DMS53 (cell line): ENCODE results near the gene SLC4A8.

Experiments used
- DNase-seq: peaks from one replicate; lab custom pipeline; 2025; lab: John Stamatoyannopoulos, UW

SLC4A8 gene

DNA sequence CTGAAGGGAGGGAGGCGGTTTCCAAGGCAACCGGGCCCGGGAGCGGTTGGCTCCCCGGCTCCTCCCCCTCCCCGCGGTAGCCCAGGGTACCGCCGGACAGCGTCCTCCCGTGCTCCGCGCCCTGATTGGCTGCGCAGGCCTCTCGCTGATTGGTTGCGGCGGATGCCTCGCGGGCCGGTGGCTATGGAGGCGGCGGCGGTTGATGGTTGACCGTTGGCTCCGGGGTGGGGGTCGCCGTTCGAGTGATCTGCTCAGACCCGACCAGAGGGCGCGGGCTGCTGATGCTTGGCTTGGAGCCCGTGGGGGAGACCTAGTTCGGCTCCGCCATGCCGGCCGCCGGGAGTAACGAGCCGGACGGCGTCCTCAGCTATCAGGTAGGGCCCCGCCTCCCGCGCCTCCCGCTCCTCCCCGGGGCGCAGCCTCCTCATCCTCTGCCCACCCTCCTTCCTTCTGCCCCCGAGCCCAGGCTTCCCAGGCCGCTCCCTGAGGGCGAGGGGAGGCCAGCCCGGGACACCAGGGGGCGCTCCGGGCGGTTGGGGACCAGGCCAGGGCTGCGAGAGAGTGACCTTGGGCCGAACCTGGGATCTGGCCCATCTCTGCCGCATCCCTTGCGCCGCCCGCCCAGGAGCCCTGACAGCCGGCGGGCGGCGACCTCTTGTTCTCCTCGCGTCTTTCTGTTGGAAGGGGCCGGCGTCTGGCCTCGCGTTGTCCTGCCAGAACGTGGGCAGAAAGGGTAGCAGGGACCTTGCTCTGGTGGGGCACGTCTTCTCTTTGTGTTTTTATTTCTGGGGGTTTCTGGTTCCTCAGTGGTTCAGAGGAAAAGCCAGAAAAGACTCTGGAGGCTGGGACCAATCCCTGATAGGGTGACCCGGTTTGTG, at the start of gene SLC4A8:
TSS of gene SLC4A8 (plus strand) at position 170 of the 878 bp plus-strand sequence. CDS start at position 327, 157 bp downstream.
- DNase-seq: peak; percentile 98

DNA sequence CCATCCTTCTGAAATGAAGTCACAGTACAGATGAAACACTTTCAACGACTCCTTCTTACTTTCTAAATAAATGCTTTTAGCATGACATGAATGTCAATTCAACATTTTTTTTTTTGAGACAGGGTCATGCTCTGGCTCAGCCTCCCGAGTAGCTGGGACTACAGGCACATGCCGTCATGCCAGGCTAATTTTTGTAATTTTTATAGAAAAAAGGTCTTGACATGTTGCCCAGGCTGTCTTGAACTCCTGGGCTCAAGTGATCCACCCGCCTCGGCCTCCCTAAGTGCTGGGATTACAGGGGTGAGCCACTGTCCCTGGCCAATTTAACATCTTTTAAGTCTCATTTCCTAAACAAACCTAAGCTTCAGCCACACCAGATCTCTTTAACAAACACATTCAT, 49.8 kb upstream of the SLC4A8 start:
- no peak for DNase-seq

DNA sequence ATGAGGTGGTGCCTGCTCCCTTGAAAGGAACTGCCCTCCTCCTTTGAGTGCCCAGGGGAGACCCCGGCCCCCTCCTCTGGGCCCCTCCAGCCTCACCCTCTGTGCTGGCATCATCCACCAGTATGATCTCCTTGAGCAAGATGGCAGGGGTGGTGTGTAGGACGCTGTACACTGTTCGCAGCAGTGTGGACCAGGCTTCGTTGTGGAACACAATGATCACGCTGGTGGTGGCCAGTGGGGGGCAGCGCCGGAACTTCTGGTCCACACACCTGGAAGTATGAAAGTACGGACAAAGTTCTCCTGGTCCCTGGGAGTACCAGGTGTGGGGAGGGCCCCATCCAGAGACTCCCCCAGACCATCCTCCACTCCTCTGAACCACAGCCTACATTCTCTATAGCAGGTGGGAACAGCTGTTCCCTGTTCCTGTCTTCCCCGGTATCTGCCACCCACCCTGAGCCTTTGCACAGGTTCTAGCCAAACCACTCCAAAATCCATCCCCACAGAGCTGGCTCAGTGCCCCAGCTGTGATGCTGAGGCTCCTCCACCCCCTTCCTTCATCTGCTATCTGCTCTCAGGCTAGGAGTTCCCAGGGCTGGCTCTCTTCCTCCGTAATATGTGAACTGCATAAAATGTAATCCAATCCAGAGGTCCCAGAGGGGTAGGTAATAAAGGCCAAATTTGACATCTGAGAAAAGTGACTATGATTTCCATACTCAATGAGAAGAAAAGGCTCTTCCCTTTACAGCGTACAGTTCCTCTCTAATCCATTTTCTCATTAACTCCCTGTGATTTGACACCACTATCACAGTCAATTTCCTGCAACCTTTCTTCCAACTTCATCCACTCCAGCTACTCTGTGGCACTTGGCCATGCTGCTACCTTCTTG, 47.3 kb upstream of the SLC4A8 start:
- no peak for DNase-seq

DNA sequence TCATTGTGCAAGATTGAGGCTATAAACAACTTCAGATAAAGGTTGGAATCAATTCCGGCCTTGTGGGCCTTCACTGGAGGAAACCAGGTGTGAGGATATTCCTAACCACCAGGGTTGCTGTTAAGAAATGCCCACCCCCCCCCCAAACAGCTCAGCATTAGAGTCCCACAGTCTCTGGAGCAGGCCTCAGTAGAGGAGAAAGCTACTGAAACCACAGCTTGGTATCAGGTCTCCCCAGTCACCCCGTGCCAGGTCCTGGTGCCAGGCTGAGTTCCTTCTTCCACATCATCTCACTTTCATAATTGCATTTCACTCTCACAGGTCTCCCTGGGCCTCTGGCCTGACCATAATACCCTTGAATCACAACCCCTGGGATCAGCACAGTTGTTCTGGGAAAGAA, 45.9 kb upstream of the SLC4A8 start:
- DNase-seq: no peak

DNA sequence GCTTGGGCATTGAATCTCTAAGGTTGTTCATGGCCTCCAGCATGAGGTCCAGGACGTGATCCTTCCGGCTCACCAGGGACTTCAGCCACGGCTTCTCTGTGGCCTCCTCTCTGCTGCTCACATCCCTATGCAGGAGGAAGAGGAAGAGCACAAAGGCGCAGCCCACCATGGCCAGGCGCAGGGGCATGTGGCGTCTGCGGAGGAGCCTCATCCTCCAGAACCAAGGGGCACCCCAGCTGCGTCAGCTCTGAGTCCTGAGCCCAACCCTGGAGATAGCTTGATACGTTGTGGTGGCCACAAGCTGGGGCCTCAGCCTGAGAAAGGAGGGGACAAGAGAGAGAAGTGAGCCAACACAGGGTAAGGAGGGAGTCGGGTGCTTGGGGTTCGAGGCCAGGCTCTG, 45.1 kb upstream of the SLC4A8 start:
- DNase-seq: no peak

DNA sequence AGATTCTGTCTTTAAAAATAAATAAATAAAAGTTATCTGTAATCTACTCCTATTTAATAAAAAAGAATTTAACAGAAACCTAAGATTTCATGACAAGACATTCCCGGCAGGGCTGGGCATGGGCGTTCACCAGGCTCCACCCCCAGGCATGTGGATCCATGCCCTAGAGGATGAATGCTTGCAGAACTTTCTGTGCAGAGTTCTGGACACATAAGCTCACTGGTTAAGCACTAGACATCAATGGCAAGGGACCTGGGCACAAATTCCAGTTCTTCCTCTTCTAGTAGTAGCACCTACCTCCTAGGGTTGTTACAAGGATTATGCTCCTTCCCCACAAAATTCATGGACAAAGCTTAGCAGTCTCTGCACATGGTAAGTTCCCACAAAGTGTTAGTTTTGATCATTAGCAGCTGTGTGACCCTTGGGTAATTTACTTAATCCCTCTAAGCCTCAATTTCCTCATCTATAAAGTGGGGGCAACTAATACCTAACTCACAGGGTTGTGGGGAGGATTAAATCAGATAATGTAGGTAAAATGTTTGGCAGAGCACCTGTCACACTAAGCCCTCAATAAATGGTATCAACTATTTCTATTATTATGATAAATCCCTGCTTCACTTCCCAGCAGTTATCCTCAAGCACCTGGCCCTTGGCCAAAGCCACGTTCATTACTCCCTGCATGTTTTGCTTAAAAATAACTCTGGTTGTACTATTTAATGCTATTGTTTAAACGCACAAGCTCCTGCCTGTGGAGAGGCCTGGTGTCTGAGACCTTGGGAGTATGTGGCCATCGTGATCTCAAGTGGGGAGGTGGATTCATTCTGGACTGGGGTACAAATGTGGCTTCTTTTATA, 43.2 kb upstream of the SLC4A8 start:
- peak; percentile 15 for DNase-seq

DNA sequence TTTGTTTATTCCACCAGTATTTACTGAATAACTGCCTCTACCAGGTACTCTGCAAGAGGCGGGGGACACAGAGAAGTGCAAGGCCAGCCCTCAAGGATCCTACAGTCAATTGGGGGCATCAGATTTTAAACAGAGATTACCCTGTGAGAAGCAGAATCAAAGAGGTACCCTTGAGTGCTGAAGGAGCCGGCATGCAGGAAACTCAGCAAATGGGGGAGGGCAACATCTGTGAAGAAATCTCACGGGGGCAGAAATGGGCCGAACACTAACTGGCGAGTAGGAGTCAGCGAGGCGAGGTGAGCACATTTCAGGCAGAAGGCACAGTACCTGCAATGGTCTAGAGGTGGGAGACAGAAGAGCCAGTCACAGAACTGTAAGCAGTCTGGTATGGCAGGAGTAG, 42.5 kb upstream of the SLC4A8 start:
- DNase-seq: no peak

DNA sequence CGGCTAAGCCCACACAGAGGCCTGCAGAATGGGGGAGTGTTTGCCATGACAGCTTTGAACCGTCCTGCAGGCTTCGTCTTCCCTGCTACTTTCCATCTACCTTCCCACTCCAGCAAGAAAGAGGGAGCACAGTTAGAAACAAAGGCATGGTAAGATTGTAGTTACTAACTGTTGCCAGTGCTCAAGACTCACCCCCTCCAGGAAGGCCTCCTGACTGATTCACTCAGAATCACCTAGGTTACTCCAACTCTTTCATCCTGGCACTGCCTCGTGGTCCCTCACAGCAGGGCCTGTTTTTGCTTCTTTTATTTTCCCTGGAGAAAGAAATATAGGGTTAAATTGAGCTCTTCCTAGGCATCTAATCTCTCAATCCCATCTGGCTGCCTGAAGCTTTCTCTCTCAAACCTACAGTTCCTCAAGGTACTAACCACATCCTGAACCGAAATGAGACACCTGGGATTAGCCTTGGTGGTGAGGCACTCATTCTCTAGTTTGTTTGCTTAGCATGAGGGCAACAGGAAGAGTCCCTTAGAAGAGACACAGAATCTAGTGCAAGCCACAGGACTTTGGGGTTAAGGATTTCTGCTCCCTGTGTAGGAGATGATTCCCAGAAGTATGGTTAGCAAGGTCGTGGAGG, 41.2 kb upstream of the SLC4A8 start:
- peak; percentile 84 for DNase-seq

DNA sequence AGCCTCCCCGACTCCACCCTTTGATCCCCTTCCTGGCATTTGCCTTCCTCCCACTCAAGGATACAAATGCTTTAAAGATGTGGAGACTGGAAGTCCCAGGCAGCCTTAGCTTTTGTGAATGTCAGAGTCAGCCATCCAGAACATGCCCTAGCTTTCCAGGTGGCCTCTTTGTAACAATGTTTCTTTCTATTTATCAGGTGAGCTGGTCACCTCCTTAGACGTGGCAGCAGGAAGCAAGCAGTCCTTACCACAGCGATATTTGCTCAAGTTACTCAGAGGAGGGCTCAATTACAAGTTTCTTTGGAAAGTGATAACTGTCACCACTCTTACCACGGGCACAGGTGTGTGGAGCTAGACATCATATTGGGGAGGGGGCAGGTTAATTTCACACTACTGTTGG, 38.3 kb upstream of the SLC4A8 start:
- peak; percentile 79 for DNase-seq

DNA sequence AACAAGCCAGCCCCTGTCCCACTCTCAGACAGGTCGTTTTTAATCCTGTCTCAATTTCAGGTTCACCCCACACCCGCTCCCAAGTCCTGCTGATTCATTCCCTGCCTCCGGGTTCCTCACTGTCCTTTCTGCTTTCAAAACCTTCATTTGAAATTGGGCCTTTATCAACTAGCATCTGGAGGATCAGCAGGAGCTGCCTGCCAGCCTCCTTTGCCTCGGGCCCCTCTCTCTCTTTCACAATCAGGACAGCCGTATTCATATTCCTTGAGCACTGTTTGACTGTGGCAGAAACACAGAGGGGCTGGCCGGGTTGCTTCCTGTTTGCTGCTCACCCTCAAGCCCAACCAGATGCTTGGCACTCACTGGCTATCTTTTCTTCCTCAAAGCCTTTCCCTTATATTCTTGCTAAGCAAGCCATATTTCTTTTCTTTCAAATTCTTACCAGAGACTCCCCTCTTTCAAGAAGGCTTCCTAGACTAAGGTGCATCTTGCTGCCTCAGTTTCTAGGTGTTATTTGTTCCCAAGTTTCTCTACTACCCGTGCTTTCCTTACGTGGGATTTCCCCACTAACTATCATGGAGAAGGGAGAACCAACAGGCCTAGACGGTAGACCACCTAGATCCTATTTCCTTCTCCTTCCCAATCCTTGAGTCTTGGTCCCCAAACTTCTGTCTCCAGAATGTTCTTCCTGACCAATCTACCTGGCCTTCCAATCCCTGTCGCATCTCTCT, 36.4 kb upstream of the SLC4A8 start:
- DNase-seq: peak; percentile 53

DNA sequence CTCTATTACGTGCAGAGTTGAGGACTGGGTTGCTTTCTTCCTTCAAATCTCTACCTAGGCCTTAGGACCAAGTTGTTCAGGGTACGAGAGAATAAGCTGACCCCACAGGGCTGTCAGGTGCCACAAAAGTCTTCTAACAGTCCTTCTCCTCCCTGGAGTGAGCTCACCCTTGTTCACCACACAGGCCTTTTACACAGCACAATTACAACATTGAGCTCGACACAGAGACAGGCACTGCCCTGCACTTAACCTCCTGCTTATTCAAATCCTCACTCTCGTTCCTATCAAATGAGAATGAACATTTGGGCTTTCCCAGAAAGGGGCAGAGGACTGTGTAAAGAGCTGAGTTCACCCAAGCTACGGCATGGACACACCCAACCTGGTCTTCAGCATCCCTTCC, 35.8 kb upstream of the SLC4A8 start:
- no peak for DNase-seq

DNA sequence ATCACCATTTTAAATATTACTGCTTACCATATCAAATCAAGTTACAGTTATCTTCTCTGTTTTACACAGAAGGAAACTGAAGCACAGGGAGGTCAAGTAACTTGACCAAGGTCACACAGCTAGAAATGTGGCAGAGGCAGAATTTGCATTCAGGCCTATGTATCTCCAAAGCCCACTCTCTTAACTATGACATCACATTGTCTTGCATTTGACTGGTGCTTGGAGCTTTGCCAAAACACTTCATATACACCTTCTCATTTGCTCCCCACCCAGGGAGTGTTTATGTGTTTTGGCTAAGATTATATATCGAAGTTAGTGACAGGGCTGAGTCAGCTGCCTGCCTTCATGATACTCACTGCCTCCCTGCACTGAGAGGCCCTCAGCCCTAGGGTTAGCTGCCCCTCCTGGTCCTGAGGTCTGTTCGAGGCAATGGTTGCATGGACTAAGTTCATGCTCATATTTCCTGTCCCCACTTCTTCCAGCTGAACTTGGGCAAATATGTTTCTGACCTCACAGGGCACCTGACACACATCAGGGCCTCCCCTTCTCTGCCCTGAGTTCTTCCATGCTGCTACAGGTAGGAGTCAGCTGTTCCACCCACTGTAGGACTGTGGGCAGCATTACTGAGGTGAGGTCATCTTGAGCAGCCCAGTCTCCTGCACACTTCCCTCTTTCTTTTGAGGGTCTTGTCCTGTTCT, 35.2 kb upstream of the SLC4A8 start:
- peak; percentile 54 for DNase-seq

DNA sequence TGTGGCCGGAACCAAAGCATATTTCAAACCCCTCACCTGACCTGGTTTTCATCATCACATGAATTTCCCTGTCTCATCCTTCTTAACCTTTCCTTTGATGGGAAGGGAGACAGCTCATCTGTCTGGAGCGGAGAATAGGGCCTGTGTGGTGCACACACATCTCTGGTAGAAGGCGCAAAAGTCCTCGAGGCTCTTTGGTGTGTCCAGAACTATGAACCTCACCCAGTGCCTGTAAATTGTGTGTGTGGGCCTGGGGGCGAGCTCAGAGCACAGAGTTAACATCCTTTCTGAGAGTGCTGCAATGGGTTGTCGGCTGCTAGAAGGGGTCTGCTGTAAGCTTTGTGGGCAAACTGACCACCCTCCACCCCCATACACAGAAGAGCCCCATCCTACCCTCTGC, 34.2 kb upstream of the SLC4A8 start:
- peak; percentile 21 for DNase-seq

DNA sequence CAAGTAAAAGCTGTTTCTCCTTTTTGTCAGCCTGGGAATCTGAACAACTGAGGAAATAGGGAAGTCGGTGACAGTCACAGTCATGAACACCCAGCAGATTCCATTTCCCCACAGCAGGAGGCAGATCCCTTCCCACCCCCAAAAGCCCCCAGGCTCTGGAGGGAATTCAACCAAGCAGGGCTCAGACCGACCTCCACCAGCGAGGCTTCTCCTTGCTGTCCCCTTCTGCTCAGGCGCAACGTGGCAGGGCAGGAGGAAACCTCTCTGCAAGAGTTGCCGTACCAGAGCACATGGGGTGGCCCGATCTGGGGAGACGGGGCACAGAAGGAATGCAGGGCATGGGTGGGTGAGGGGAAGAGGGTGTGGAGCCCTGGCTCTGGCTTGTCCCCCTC, 33.7 kb upstream of the SLC4A8 start:
- peak; percentile 57 for DNase-seq

DNA sequence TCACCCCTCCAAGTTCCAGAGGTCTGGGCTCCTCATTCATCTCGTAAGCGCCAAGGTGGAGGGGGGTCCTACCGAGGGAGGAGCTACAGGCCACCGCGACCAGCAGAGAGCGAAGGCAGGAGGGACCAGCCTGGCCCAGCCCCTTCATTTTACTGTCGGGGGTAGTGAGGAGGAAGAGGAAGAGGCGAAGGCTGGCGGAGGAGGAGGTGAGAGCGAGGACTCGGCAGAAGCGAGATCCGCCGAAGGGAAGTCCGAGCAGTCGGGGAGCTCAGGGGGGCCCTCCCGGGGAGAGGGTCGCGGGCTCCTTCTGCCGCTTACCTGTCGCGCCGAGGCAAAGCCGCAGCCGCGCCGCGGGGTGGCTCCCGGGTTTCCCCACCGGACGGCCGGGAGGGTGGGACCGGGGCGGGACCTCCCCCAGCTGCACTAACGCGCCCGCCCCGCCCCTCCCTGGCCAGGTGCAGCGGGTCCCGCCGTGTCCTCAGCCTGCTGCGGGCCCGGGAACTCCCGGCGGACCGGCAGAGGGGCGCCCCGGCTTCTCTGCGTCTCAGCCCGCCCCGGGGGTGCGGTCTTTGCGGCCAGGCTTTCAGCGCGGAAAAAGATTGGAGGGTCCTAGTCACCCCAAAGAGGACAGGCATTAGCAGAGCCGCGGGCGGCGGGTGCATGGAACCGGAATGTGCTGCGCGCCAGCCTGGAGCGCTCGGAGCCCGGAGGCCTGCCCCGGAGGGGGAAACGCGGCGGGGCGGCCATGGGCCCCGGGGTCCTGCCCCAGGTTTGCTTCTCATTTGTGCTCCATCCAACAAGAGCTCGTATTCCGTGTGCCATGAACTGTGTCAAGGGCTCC, 33.1 kb upstream of the SLC4A8 start, which contains the start of gene GALNT6:
TSS of gene GALNT6 (minus strand) at position 124 of the 841 bp plus-strand sequence. CDS start 11,625 bp downstream, outside the sequence.
- DNase-seq: peak; percentile 87

DNA sequence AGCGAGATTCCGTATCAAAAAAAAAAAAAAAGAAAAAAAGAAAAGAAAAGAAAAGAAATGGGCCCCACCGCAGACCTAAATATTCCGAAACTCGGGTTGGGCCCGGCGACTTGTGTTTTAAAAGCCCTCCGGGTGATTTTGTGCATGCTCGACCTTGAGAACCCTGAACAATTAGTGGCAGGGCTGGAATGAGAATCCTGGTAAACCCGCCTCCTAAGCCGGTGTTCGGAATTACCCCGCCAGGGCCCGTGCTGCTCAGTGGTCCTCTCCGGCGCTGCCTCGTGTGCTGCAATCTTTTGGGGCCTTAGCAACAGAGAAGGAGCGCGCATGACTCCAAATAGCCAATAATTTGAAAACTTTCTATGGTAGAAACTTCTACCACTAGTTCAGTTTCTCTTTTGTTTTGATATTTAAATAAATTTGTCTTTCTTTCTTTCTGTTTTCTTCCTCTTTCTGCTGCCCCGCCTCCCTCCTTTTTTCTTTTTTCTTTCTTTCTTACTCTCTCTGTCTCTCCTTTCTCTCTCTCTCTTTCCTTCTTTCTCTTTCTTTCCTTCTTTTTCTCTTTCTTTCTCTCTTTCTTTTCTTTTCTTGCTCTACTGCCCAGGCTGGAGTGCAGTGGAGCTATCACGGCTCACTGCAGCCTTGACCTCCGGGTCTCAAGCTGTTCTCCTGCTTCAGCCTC, 31.9 kb upstream of the SLC4A8 start:
- DNase-seq: peak; percentile 76

DNA sequence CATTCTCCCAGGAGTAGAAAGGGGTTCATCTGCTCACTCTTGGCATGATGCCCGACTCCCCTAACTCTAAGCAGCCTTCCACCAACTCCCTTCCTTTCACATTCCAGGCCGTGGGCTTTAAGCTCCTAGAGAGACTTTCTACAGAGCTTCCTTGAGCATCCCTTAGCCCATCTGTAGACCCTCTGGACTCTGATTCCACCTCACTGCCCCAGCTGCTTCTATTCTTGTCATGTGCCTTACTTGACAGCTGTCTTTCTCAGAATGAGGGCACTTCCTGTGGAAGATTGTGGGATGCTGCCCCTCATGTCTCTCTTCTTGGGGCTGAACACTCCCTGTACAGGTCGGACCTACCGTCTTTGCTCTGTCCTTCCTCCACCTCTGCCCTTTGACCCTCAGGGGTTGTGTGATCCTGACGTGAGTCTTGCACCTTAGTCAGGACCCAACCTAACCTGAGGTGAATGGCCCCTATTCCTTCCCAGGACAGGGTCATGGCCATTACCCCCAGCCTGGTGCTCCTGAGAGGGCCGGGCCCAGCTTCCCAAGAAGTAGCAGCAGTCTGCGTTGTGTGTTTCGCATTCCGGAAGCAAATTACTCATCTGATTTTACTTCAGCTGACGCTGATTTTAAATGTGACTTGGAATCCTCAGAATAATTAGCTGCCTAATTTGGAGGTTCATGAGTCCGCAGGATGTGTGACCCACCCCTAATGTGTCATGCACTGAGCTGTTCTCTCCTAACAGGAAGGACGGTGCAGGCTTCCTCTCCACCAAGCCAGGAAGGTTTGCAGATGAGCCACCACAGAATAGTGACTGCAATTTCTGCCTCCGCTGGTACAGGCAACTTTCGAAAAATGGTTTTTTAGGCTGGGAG, 30.7 kb upstream of the SLC4A8 start:
- no peak for DNase-seq
